ENCODE results near the gene COTL1.

The COTL1 gene

GRCh38 chr16:84593825-84594724 lies 23.8 kb downstream of the COTL1 start:
- peak; percentile 37 for DNase-seq
- H3K27ac ChIP-seq (ENCODE audit: low read length) = peak overlapping the region; percentile 60; the same call in 1 of the 2 replicates
- no peaks in the 10 kb centered on the region for H3K9me3 ChIP-seq (replicated peaks; ENCODE audit: insufficient read depth, low read length)
- TF ChIP-seq EZH2 (optimal IDR thresholded peaks at IDR 0.05; ENCODE audit: low read depth, low read length) (no peak), EZH2phosphoT487 (IDR thresholded peaks at IDR 0.05; ENCODE audit: low read length) (no peak), CTCF (IDR thresholded peaks at IDR 0.05; ENCODE audit: low read length) (no peak)
- H3K9me2 ChIP-seq (replicated peaks; ENCODE audit: insufficient read depth, low read length) = no peaks in the 10 kb centered on the region
- peak overlapping the region; percentile 55; the same call in 1 of the 2 replicates for H3K4me2 ChIP-seq (ENCODE audit: low read depth, low read length)
- no peaks in the 10 kb centered on the region for H3K79me2 ChIP-seq (ENCODE audit: low read length)
- peak overlapping the region; percentile 33; the same call in 1 of the 2 replicates for H3K9ac ChIP-seq (ENCODE audit: low read length)
- no peaks in the 10 kb centered on the region for H4K20me1 ChIP-seq (ENCODE audit: insufficient read depth, low read length)
- H3K4me1 ChIP-seq (ENCODE audit: low read length) = no peaks in the 10 kb centered on the region
- no peaks in the 10 kb centered on the region for H3K36me3 ChIP-seq (replicated peaks; ENCODE audit: insufficient read depth, low read length)
- no peaks in the 10 kb centered on the region for H3K27me3 ChIP-seq (replicated peaks; ENCODE audit: insufficient read depth, low read length)
- no peaks in the 10 kb centered on the region for H3F3A ChIP-seq (ENCODE audit: insufficient read depth, low read length)
- H3K4me3 ChIP-seq (ENCODE audit: low read length) = peak overlapping the region; percentile 12; the same call in 1 of the 2 replicates
- no peak overlapping the region for H2AFZ ChIP-seq (ENCODE audit: low read length)

DNA sequence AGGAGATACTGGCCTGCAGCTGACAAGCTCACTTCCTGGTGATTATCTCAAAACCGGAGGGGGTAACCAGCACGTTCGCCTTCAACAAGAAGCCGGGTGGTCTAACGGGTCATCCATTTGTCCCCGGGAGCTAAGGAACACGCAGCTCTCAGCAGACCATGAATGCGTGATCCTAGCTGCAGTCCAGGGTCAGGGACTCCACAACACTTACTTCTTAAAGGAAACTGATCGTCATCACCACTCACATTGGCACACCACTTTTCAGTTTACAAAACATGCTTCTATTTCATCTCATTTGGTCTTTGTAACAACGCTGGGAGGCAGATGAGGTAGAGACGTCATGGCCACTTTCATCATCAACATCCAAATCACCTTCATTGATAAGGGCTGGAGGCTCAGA lies 25.2 kb downstream of the COTL1 start:
- Histone ChIP-seq H3K9me3 (replicated peaks; ENCODE audit: insufficient read depth, low read length) (no peaks in the 10 kb centered on the region), H2AFZ (ENCODE audit: low read length) (no peak overlapping the region), H3K9ac (ENCODE audit: low read length) (no peak overlapping the region), H3K9me2 (replicated peaks; ENCODE audit: insufficient read depth, low read length) (no peaks in the 10 kb centered on the region), H3K27ac (ENCODE audit: low read length) (no peak overlapping the region), H3K4me1 (ENCODE audit: low read length) (no peaks in the 10 kb centered on the region), H3K36me3 (replicated peaks; ENCODE audit: insufficient read depth, low read length) (no peaks in the 10 kb centered on the region), H3K4me3 (ENCODE audit: low read length) (no peak overlapping the region), H3K27me3 (replicated peaks; ENCODE audit: insufficient read depth, low read length) (no peaks in the 10 kb centered on the region), H3F3A (ENCODE audit: insufficient read depth, low read length) (no peaks in the 10 kb centered on the region), H4K20me1 (ENCODE audit: insufficient read depth, low read length) (no peaks in the 10 kb centered on the region), H3K4me2 (ENCODE audit: low read depth, low read length) (no peak overlapping the region), H3K79me2 (ENCODE audit: low read length) (no peaks in the 10 kb centered on the region)
- no peak for DNase-seq
- TF ChIP-seq CTCF (IDR thresholded peaks at IDR 0.05; ENCODE audit: low read length) = no peak
- TF ChIP-seq EZH2 (optimal IDR thresholded peaks at IDR 0.05; ENCODE audit: low read depth, low read length) = no peak
- TF ChIP-seq EZH2phosphoT487 (IDR thresholded peaks at IDR 0.05; ENCODE audit: low read length) = no peak

DNA sequence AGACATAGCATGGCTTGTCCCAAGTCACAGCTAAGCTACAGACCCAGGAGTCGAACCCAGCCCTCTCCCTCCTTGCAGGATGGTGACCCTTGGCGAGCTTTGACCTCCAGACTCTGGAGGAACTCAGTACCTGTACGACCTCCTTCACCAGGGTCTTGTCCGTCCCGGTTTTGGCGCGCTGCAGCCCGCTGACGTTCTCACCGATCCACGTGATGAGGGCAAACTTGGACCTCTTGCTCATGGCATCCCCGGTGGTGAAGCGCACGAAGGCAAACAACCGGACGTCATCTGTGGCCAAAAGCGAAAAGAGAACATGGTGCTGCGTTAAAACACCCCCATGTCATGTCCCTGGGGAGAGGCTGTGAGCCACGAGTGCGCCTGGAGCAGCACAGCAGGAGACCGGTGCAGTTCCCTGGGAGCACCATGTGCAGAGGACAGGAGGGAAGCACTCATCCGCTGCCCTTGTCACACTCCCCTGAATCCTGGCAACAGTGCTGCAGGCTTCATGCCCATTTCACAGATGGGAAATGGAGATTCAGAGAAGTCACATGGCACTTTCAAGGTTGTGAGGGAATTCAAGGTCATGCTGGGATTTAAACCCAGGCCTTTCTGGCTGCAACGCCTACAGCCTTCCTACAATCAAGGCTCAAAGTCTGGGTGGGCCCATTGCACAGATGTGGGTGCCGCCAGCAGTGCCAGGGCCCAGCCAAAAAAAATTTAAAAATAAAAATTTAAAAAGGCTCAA lies 27.7 kb downstream of the COTL1 start:
- Histone ChIP-seq H3K4me3 (ENCODE audit: low read length) (no peak overlapping the region), H3K9ac (ENCODE audit: low read length) (no peak overlapping the region), H4K20me1 (ENCODE audit: insufficient read depth, low read length) (no peaks in the 10 kb centered on the region), H3K27ac (ENCODE audit: low read length) (no peak overlapping the region), H2AFZ (ENCODE audit: low read length) (no peak overlapping the region), H3K27me3 (replicated peaks; ENCODE audit: insufficient read depth, low read length) (no peaks in the 10 kb centered on the region), H3K4me2 (ENCODE audit: low read depth, low read length) (no peak overlapping the region), H3K9me2 (replicated peaks; ENCODE audit: insufficient read depth, low read length) (no peaks in the 10 kb centered on the region), H3K9me3 (replicated peaks; ENCODE audit: insufficient read depth, low read length) (no peaks in the 10 kb centered on the region), H3K4me1 (ENCODE audit: low read length) (no peaks in the 10 kb centered on the region), H3K79me2 (ENCODE audit: low read length) (no peaks in the 10 kb centered on the region), H3F3A (ENCODE audit: insufficient read depth, low read length) (no peaks in the 10 kb centered on the region), H3K36me3 (replicated peaks; ENCODE audit: insufficient read depth, low read length) (no peaks in the 10 kb centered on the region)
- no peak for TF ChIP-seq EZH2 (optimal IDR thresholded peaks at IDR 0.05; ENCODE audit: low read depth, low read length)
- TF ChIP-seq CTCF (IDR thresholded peaks at IDR 0.05; ENCODE audit: low read length) = no peak
- no peak for TF ChIP-seq EZH2phosphoT487 (IDR thresholded peaks at IDR 0.05; ENCODE audit: low read length)
- DNase-seq = no peak
